OCI-M1 (cell line): ENCODE data around the gene RTL10.

Experiments used
- DNase-seq: peaks from one replicate; lab custom pipeline; 2025; lab: John Stamatoyannopoulos, UW

RTL10 gene

GRCh38 chr22:19807914-19808872, 46.5 kb downstream of the RTL10 start:
- DNase-seq: no peak

- no peak for DNase-seq
Observed at GRCh38 chr22:19807161-19807913, 47.3 kb downstream of the RTL10 start.

- DNase-seq: no peak
Observed at GRCh38 chr22:19806213-19807160, 48.2 kb downstream of the RTL10 start.

- no peak for DNase-seq
Observed at GRCh38 chr22:19805821-19806212, 48.9 kb downstream of the RTL10 start.
